GM18502 (cell line): ENCODE results near the gene COLEC11.
"Not testable (repeated sequence)": the region's sequence is repeated elsewhere in the genome, so short reads cannot be mapped to it uniquely, and the experiment has no call there.

Experiments
- ATAC-seq: cut with Tn5 transposase; IDR thresholded peaks from one replicate; pipeline ENCODE4 v1.9.1; 2021; ENCODE audit warnings: mild to moderate bottlenecking; ENCODE audit not compliant: unreplicated experiment, poor library complexity

COLEC11 gene

GRCh38 chr2:3604207-3604877 lies 9.4 kb downstream of the COLEC11 start:
- no peak for ATAC-seq

DNA sequence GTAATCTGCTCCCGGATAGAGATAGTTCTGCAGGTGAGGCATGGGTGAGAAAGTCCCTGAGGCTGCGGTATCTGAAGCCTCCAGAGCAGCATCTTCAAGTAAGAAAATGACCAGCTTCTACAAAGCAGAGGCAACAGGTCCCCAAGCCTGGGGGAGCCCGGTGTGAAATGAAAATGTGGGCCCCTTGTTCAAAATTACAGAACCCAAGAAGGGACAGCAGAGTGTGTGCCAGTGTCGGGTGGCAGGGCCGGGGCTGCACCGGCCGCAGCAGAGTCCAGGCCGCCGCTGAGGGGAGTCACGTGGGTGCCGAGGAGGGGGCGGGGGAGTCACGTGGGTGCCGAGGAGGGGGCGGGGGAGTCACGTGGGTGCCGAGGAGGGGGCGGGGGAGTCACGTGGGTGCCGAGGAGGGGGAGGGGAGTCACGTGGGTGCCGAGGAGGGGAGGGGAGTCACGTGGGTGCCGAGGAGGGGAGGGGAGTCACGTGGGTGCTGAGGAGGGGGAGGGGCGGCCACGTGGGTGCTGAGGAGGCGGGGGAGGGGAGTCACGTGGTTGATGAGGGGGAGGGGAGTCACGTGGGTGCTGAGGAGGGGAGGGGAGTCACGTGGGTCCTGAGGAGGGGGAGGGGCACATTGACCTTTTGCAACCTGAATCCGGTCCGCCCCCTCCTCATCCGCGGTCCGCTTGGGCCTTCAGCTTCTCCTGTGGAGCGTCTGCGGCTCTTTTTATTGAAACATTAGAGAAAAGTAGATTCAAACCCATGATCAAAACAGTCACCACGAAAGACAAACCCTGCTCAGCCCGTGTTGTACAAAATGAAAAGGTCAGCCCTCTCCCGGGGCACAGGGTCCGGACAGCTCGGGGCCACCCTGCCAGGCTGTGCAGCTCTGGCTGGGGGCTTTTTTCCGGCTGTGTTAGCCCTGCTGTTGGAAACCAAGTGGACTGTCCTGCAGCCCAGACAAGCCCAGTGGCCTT lies 10.4 kb downstream of the COLEC11 start:
- peak; percentile 57 for ATAC-seq

GRCh38 chr2:3606028-3606369 lies 11.1 kb downstream of the COLEC11 start:
- ATAC-seq, result no peak

- ATAC-seq, result no peak
Observed at GRCh38 chr2:3606370-3607201, 11.7 kb downstream of the COLEC11 start.

- ATAC-seq, result no peak
Observed at GRCh38 chr2:3608373-3609278, 13.7 kb downstream of the COLEC11 start.

DNA sequence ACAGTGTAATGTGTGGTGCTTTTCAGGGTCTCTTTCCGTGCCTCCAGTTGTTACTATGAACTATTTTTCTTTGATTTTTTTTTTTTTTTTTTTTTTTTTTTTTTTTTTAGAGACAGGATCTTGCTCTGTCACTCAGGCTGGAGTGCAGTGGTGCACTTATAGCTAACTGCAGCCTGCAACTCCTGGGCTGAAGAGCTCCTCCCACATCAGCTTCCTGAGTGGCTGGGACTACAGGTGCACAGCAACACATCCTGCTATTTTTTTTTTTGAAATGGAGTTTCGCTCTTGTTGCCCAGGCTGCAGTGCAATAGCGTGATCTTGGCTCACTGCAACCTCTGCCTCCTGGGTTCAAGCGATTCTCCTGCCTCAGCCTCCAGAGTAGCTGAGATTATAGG lies 14.4 kb downstream of the COLEC11 start:
- peak; percentile 78 for ATAC-seq

- no peak for ATAC-seq
Observed at GRCh38 chr2:3610415-3610814, 15.5 kb downstream of the COLEC11 start.

DNA sequence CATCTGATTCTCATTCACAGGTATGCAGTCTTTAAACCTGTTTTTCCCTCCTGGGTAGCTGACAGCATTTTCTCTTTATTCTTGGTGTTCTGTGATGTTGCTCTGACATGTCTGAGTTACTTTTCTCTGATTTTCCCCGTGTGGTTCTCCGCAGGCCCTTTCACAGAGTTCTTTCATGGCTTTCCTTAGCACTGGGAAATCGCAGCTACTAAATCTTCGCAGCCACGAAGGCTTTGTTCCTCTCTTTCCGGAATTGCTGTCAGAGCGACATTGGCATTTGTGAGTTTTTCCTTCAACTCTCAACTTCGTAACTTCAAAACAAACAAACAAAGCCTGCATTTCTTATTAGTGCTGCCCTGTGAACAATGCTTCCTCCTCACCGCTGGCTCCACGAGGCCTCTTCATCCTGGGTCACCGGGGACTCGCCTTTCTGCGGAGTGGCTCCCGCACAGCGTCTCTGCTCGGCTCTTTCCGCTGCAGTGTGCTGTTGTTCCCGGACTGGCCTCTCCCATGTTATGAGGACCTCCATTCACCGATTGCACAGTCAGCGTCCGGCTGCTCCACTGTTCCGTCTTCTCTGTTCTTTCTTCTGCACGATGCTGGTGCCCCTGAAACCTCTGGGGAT lies 16.1 kb downstream of the COLEC11 start:
- no peak for ATAC-seq

DNA sequence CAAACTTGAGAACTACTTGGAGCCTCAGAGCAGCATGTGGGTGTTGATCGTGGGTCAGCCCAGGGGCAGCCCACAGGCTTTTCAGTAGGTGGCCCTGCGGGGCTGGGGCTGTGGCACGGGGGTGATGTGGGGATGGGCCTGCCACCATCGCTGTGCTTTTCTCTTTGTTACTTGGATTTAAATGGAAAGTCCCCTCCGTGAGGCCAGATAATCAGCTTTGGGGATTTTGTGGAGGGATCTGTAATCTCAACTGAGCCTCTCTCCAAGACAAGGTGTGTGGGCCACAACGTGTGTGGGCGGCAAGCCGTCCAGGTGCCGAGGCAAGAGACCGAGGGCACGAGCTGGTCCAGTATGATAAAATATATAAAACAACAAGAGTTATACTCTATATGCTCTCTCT lies 16.7 kb downstream of the COLEC11 start:
- no peak for ATAC-seq

GRCh38 chr2:3612639-3613523 lies 18.0 kb downstream of the COLEC11 start:
- no peak for ATAC-seq

GRCh38 chr2:3613524-3613905 lies 18.6 kb downstream of the COLEC11 start:
- ATAC-seq, result no peak

DNA sequence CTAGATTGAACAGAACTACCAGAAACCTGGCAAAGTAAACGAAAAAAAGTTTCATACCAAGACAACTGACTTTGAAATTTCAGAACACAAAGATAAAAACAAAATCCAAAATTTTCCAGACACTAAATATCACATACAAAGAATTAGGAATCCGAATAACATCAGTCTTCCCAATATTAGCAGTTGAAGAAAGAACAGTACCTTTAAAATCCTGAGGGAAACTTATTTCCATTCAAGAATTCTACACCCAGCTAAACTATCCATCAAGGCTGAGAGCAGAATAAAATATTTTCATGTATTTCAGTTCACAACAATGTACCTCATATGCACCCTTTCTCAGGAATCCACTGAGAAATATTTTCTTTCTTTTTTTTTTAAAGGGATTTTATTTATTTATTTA lies 19.8 kb downstream of the COLEC11 start:
- not testable (repeated sequence) for ATAC-seq

DNA sequence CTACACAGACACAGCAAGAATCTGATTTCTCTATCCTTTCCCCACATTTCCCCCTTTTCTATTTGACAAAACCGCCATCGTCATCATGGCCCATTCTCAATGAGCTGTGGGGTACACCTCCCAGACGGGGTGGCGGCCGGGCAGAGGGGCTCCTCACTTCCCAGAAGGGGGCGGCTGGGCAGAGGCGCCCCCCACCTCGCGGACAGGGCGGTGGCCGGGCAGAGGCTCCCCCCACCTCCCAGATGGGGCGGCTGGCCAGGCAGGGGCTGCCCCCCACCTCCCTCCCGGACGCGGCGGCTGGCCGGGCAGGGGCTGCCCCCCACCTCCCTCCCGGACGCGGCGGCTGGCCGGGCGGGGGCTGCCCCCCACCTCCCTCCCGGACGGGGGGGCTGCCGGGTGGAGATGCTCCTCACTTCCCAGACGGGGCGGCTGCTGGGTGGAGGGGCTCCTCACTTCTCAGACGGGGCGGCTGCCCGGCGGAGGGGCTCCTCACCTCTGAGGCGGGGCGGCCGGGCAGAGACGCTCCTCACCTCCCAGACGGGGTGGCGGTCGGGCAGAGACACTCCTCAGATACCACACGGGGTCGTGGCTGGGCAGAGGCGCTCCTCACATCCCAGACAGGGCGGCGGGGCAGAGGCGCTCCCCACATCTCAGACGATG lies 20.8 kb downstream of the COLEC11 start:
- ATAC-seq, result not testable (repeated sequence)

DNA sequence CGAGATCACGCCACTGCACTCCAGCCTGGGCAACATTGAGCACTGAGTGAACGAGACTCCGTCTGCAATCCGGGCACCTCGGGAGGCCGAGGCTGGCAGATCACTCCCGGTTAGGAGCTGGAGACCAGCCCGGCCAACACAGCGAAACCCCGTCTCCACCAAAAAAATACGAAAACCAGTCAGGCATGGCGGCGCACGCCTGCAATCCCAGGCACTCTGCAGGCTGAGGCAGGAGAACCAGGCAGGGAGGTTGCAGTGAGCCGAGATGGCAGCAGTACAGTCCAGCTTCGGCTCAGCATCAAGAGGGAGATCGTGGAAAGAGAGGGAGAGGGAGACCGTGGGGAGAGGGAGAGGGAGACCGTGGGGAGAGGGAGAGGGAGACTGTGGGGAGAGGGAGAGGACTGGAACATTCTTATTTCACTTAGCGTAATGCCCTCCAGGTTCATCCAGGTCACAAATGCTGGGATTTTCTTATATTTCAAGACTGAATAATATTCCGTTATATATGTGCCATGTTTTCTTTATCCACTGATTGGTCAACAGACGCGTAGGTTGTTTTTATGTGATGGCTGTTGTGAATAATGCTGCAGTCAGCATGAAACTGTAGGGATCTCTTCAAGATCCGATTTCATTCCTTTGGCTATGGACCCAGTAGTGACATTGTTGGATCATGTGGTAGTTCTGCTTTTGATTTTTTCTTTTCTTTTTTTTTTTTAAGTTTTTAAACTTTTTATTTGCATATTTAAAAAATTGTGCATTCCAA lies 21.7 kb downstream of the COLEC11 start:
- not testable (repeated sequence) for ATAC-seq

- ATAC-seq, result no peak
Observed at GRCh38 chr2:3617198-3617890, 22.4 kb downstream of the COLEC11 start.

- ATAC-seq, result no peak
Observed at GRCh38 chr2:3618367-3618766, 23.5 kb downstream of the COLEC11 start.

DNA sequence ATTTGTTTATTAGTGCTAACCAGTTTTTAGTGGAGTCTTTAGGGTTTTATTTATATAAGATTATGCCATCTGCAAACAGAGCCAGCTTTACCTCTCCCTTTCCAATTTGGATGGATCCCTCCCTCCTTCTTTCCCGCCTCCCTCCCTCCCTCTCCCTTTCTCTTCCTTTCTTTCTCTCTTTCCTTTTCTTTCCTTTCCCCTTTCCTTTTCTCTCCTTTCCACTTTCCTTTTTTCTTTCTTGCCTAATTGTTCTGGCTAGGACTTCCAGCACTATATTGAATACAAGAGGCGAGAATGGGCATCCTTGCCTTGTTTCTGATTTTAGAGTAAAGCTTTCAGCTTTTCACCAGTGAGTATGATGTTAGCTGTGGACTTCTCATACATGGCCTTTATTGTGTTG lies 24.1 kb downstream of the COLEC11 start:
- no peak for ATAC-seq
